HEK293 (cell line): ENCODE data around the gene SUSD4.

Experiments
- CTCF ChIA-PET: fragments of 350-600 bp; formaldehyde crosslinking; extraction: SDS; loops from one replicate; lab custom pipeline; 2021; ENCODE audit warnings: antibody characterized with exemption; lab: Yijun Ruan, JAX
- POLR2A ChIA-PET: fragments of 300-600 bp; formaldehyde crosslinking; extraction: SDS; loops from one replicate; lab custom pipeline; 2020; ENCODE audit warnings: antibody characterized with exemption, inconsistent platforms; lab: Yijun Ruan, JAX
- H3K27ac ChIP-seq: fragments of 200-500 bp; sonication (Bioruptor generic); 2 replicates; pipeline ENCODE4 v1.5.1; 2014; ENCODE audit warnings: low read depth, low read length, control low read depth, inconsistent platforms; ENCODE audit errors: extremely low read depth
- H3K36me3 ChIP-seq, 2 experiments: fragments of 200-500 bp in 1 of 2; sonication (Bioruptor generic) in 1 of 2; 1 replicate in 1 of 2; 2 replicates in 1 of 2; pipeline ENCODE4 v1.5.1; 2014 to 2017; ENCODE audit warnings: inconsistent platforms in 2 of 2, low read length in 2 of 2; ENCODE audit not compliant: control insufficient read depth in 2 of 2, insufficient read depth in 1 of 2
- H3K4me1 ChIP-seq: fragments of 200-500 bp; sonication (Bioruptor generic); 2 replicates; pipeline ENCODE4 v1.5.1; 2014; ENCODE audit warnings: mild to moderate bottlenecking, low read length, inconsistent platforms; ENCODE audit not compliant: control insufficient read depth, insufficient read depth
- H3K4me3 ChIP-seq: 2 replicates; pipeline ENCODE4 v1.5.1; 2011; ENCODE audit warnings: low read depth, mild to moderate bottlenecking, control low read depth, low read length, moderate library complexity
- H3K9me3 ChIP-seq: fragments of 200-500 bp; sonication (Bioruptor generic); 2 replicates; pipeline ENCODE4 v1.5.1; 2014; ENCODE audit warnings: low read depth, low read length, inconsistent platforms; ENCODE audit not compliant: control insufficient read depth, insufficient read depth
- GLIS1 ChIP-seq: fragments of 450-650 bp; formaldehyde crosslinking; IDR thresholded peaks from 2 replicates; pipeline ENCODE4 v1.5.1; 2016; ENCODE audit warnings: missing biosample characterization, missing genetic modification characterization
- KLF8 ChIP-seq: fragments of 450-650 bp; formaldehyde crosslinking; IDR thresholded peaks from 2 replicates; pipeline ENCODE4 v1.5.1; 2016; ENCODE audit warnings: missing biosample characterization, missing genetic modification characterization
- OVOL3 ChIP-seq: fragments of 450-650 bp; formaldehyde crosslinking; IDR thresholded peaks from 2 replicates; pipeline ENCODE4 v1.5.1; 2016; ENCODE audit warnings: missing biosample characterization, missing genetic modification characterization
- SALL2 ChIP-seq: fragments of 450-650 bp; formaldehyde crosslinking; IDR thresholded peaks from 2 replicates; pipeline ENCODE4 v1.5.0; 2017; ENCODE audit warnings: missing biosample characterization, mild to moderate bottlenecking, missing genetic modification characterization, borderline replicate concordance
- SP7 ChIP-seq: fragments of 450-650 bp; formaldehyde crosslinking; IDR thresholded peaks from 2 replicates; pipeline ENCODE4 v1.5.1; 2016; ENCODE audit warnings: missing biosample characterization, missing genetic modification characterization
- TCF7L2 ChIP-seq: IDR thresholded peaks from 2 replicates; pipeline ENCODE4 v1.6.1; 2011; ENCODE audit warnings: low read depth, mild to moderate bottlenecking, inconsistent platforms, low read length, moderate library complexity, borderline replicate concordance
- YY1 ChIP-seq: fragments of 450-650 bp; formaldehyde crosslinking; IDR thresholded peaks from 2 replicates; pipeline ENCODE4 v1.5.1; 2018; ENCODE audit warnings: missing biosample characterization, missing genetic modification characterization
- ZBTB8A ChIP-seq: fragments of 450-650 bp; formaldehyde crosslinking; IDR thresholded peaks from 2 replicates; pipeline ENCODE4 v1.5.1; 2016; ENCODE audit warnings: missing biosample characterization, missing genetic modification characterization
- ZFP41 ChIP-seq: fragments of 450-650 bp; formaldehyde crosslinking; IDR thresholded peaks from 2 replicates; pipeline ENCODE4 v1.5.1; 2016; ENCODE audit warnings: missing biosample characterization, missing genetic modification characterization, borderline replicate concordance
- ZNF155 ChIP-seq: fragments of 450-650 bp; formaldehyde crosslinking; IDR thresholded peaks from 2 replicates; pipeline ENCODE4 v1.5.1; 2016; ENCODE audit warnings: missing biosample characterization, missing genetic modification characterization
- ZNF169 ChIP-seq: fragments of 450-650 bp; formaldehyde crosslinking; IDR thresholded peaks from 2 replicates; pipeline ENCODE4 v1.5.1; 2016; ENCODE audit warnings: missing biosample characterization, missing genetic modification characterization
- ZNF302 ChIP-seq: fragments of 450-650 bp; formaldehyde crosslinking; IDR thresholded peaks from 2 replicates; pipeline ENCODE4 v1.5.1; 2016; ENCODE audit warnings: missing biosample characterization, missing genetic modification characterization, low read depth
- ZNF394 ChIP-seq: fragments of 450-650 bp; formaldehyde crosslinking; IDR thresholded peaks from 2 replicates; pipeline ENCODE4 v1.5.1; 2016; ENCODE audit warnings: missing biosample characterization, missing genetic modification characterization, mild to moderate bottlenecking, moderate library complexity, borderline replicate concordance
- ZNF473 ChIP-seq: fragments of 450-650 bp; formaldehyde crosslinking; IDR thresholded peaks from 2 replicates; pipeline ENCODE4 v1.5.1; 2017; ENCODE audit warnings: missing biosample characterization, missing genetic modification characterization
- ZNF530 ChIP-seq: fragments of 450-650 bp; formaldehyde crosslinking; IDR thresholded peaks from 2 replicates; pipeline ENCODE4 v1.5.1; 2016; ENCODE audit warnings: low read depth, missing biosample characterization, missing genetic modification characterization
- ZNF561 ChIP-seq: fragments of 450-650 bp; IDR thresholded peaks from 2 replicates; pipeline ENCODE4 v1.5.1; 2018; ENCODE audit warnings: missing biosample characterization, missing genetic modification characterization, borderline replicate concordance
- ZNF600 ChIP-seq: fragments of 450-650 bp; formaldehyde crosslinking; IDR thresholded peaks from 2 replicates; pipeline ENCODE4 v1.5.1; 2016; ENCODE audit warnings: missing biosample characterization, missing genetic modification characterization
- ZNF626 ChIP-seq: fragments of 450-650 bp; sonication (Bioruptor Pico); formaldehyde crosslinking; IDR thresholded peaks from 2 replicates; pipeline ENCODE4 v1.5.1; 2018; ENCODE audit warnings: missing biosample characterization, missing genetic modification characterization, inconsistent platforms
- ZNF701 ChIP-seq: fragments of 450-650 bp; formaldehyde crosslinking; IDR thresholded peaks from 2 replicates; pipeline ENCODE4 v1.5.1; 2016; ENCODE audit warnings: missing biosample characterization, missing genetic modification characterization
- ZNF776 ChIP-seq: fragments of 450-650 bp; formaldehyde crosslinking; IDR thresholded peaks from 2 replicates; pipeline ENCODE4 v1.5.0; 2017; ENCODE audit warnings: missing biosample characterization, missing genetic modification characterization, borderline replicate concordance
- TF ChIP-seq, protein P1 (sequence below): fragments of 450-650 bp; formaldehyde crosslinking; IDR thresholded peaks from 2 replicates; pipeline ENCODE4 v1.5.1; 2016; ENCODE audit warnings: missing biosample characterization, missing genetic modification characterization
- TF ChIP-seq, protein P2 (sequence below): fragments of 450-650 bp; formaldehyde crosslinking; IDR thresholded peaks from 2 replicates; pipeline ENCODE4 v1.5.1; 2016; ENCODE audit warnings: missing biosample characterization, missing genetic modification characterization
- TF ChIP-seq, protein P3 (sequence below): fragments of 450-650 bp; formaldehyde crosslinking; IDR thresholded peaks from 2 replicates; pipeline ENCODE4 v1.5.1; 2016; ENCODE audit warnings: missing biosample characterization, missing genetic modification characterization

Gene SUSD4

DNA sequence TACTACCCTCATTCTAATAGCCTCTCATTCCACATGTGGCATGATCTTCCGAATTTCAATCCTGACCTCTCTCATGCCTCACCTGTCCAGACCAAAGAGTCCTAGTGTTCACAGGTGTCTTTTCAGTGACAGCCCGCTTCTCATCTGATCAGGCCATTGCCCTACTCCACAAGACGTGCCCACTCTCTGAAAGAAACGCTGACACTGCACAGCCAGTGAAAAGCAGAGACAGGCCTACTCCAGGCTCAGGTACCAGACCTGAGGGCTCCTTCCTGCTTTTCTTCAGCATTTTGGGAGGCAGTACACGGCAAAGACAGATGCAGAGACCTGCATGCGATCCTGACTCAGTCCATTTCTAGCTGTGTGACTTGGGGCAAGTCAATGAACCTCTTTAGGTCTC, 43.0 kb downstream of the SUSD4 start:
- Histone ChIP-seq H3K36me3 (no peaks in the 10 kb centered on the region), H3K27ac (no peak overlapping the region), H3K4me3 (no peak overlapping the region), H3K9me3 (no peaks in the 10 kb centered on the region), H3K4me1 (no peaks in the 10 kb centered on the region)
- ChIA-PET POLR2A (no interaction called here), CTCF (interaction anchor here (0.9 kb wide), 1 partner anchor 8 kb away, joined by 3 read pairs; no protein-coding TSS in a partner anchor)
- TF ChIP-seq ZNF169 (tag by site-specific recombination) = no peak
- TF ChIP-seq ZNF155 = no peak
- TF ChIP-seq ZNF701 (tag by site-specific recombination) = no peak
- TF ChIP-seq SALL2 (tag by site-specific recombination) = no peak
- no peak for TF ChIP-seq TCF7L2
- TF ChIP-seq OVOL3 (tag by site-specific recombination) = no peak
- no peak for TF ChIP-seq ZNF600
- TF ChIP-seq, protein P1, sequence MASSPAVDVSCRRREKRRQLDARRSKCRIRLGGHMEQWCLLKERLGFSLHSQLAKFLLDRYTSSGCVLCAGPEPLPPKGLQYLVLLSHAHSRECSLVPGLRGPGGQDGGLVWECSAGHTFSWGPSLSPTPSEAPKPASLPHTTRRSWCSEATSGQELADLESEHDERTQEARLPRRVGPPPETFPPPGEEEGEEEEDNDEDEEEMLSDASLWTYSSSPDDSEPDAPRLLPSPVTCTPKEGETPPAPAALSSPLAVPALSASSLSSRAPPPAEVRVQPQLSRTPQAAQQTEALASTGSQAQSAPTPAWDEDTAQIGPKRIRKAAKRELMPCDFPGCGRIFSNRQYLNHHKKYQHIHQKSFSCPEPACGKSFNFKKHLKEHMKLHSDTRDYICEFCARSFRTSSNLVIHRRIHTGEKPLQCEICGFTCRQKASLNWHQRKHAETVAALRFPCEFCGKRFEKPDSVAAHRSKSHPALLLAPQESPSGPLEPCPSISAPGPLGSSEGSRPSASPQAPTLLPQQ (tag by site-specific recombination) = no peak
- TF ChIP-seq ZNF394 (tag by site-specific recombination) = no peak
- no peak for TF ChIP-seq KLF8 (tag by site-specific recombination)
- TF ChIP-seq, protein P2, sequence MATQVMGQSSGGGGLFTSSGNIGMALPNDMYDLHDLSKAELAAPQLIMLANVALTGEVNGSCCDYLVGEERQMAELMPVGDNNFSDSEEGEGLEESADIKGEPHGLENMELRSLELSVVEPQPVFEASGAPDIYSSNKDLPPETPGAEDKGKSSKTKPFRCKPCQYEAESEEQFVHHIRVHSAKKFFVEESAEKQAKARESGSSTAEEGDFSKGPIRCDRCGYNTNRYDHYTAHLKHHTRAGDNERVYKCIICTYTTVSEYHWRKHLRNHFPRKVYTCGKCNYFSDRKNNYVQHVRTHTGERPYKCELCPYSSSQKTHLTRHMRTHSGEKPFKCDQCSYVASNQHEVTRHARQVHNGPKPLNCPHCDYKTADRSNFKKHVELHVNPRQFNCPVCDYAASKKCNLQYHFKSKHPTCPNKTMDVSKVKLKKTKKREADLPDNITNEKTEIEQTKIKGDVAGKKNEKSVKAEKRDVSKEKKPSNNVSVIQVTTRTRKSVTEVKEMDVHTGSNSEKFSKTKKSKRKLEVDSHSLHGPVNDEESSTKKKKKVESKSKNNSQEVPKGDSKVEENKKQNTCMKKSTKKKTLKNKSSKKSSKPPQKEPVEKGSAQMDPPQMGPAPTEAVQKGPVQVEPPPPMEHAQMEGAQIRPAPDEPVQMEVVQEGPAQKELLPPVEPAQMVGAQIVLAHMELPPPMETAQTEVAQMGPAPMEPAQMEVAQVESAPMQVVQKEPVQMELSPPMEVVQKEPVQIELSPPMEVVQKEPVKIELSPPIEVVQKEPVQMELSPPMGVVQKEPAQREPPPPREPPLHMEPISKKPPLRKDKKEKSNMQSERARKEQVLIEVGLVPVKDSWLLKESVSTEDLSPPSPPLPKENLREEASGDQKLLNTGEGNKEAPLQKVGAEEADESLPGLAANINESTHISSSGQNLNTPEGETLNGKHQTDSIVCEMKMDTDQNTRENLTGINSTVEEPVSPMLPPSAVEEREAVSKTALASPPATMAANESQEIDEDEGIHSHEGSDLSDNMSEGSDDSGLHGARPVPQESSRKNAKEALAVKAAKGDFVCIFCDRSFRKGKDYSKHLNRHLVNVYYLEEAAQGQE = no peak
- no peak for TF ChIP-seq ZNF473 (tag by site-specific recombination)
- no peak for TF ChIP-seq ZBTB8A
- TF ChIP-seq, all 188 proteins: peak for 0

DNA sequence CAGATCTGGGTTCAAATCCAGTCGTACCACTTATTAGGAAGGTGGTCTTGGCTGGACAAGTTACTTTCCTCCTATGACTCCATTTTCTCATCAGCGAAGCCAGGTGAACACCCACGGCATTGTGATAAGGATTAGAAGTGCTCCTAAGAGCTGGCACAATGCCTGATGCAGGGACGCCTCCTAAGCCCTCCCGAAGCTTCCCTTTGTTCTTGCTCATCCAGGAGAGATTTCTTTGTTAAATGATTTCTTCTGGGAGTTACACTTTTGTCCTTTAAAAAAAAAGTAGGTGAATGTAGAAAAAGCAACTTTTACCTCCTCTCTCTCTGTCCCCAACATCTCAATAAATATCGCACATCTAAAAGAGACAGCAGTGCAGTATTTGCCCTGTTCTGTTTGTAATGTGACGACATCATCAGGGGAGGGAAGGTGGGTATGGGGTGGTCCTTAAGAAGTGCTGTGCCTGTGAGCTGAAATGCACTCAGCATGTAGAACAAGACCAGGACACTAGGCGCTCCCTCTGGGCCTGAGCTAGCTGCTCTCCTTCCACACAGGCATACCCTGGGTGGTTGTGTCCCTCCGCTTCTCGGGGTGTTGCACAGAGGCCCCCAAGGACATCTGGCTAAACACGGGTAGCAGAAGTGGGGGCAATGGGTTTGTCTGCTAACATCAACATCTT, 43.9 kb downstream of the SUSD4 start:
- Histone ChIP-seq H3K27ac (no peak overlapping the region), H3K4me3 (no peak overlapping the region), H3K9me3 (no peaks in the 10 kb centered on the region), H3K4me1 (no peaks in the 10 kb centered on the region), H3K36me3 (no peaks in the 10 kb centered on the region)
- CTCF ChIA-PET = interaction anchor here (0.6 to 0.9 kb wide), 2 partner anchors 9 to 309 kb away, joined by 3 read pairs; no protein-coding TSS in a partner anchor
- POLR2A ChIA-PET = no interaction called here
- no peak for TF ChIP-seq ZNF626 (tag by site-specific recombination)
- TF ChIP-seq ZNF302 (tag by site-specific recombination) = no peak
- TF ChIP-seq ZNF600 = no peak
- no peak for TF ChIP-seq GLIS1 (tag by site-specific recombination)
- TF ChIP-seq YY1 (tag by site-specific recombination) = no peak
- TF ChIP-seq ZBTB8A = no peak
- TF ChIP-seq ZNF561 = no peak
- TF ChIP-seq ZFP41 (tag by site-specific recombination) = no peak
- no peak for TF ChIP-seq ZNF530 (tag by site-specific recombination)
- TF ChIP-seq SP7 (tag by site-specific recombination) = no peak
- TF ChIP-seq, protein P3, sequence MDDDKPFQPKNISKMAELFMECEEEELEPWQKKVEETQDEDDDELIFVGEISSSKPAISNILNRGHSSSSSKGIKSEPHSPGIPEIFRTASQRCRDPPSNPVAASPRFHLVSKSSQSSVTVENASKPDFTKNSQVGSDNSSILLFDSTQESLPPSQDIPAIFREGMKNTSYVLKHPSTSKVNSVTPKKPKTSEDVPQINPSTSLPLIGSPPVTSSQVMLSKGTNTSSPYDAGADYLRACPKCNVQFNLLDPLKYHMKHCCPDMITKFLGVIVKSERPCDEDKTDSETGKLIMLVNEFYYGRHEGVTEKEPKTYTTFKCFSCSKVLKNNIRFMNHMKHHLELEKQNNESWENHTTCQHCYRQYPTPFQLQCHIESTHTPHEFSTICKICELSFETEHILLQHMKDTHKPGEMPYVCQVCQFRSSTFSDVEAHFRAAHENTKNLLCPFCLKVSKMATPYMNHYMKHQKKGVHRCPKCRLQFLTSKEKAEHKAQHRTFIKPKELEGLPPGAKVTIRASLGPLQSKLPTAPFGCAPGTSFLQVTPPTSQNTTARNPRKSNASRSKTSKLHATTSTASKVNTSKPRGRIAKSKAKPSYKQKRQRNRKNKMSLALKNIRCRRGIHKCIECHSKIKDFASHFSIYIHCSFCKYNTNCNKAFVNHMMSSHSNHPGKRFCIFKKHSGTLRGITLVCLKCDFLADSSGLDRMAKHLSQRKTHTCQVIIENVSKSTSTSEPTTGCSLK = no peak
- no peak for TF ChIP-seq ZNF776 (tag by site-specific recombination)
- TF ChIP-seq, all 188 proteins: peak for 0
